ENCODE results near the gene ZRANB2.

GRCh38 chr1:71023515-71023914 is 57.3 kb downstream of the ZRANB2 start:
- no peak for TF ChIP-seq RAD21 (IDR thresholded peaks at IDR 0.05; ENCODE audit: low read depth)
- no peak for TF ChIP-seq POLR2A (IDR thresholded peaks at IDR 0.05; ENCODE audit: borderline replicate concordance, extremely low read depth, insufficient read depth, insufficient read length)
- no peak for TF ChIP-seq CTCF (IDR thresholded peaks at IDR 0.05 in 2 of 3, conservative IDR thresholded peaks at IDR 0.05 in 1 of 3; ENCODE audit: borderline replicate concordance in 1 of 3, insufficient read depth in 1 of 3, low read depth in 2 of 3, low read length in 2 of 3)
